ENCODE data around the gene SERPINB1. TPM values are rescaled to one million over a fixed set of nuclear protein-coding genes. Genes with fewer than 3 reads are reported as not detected.

SERPINB1 gene
- total and polyA plus RNA-seq, 10 of the 15 experiments (the other 5 are each of a cell fraction or from before 2014, with no cell fraction given): 0.45 to 2.4 (median 0.83) TPM

- Histone ChIP-seq H3K27me3 (replicated peaks in 1 of 2; ENCODE audit: control insufficient read depth in 2 of 2, insufficient read depth in 2 of 2, low read length in 1 of 2) (no peaks in the 10 kb centered on the region), H2AFZ (ENCODE audit: control insufficient read depth, low read depth, low read length) (no peak overlapping the region), H3K9me3 (replicated peaks; ENCODE audit: control insufficient read depth, insufficient read depth, low read length) (no peaks in the 10 kb centered on the region), H3K4me2 (ENCODE audit: control insufficient read depth, insufficient read depth) (no peak overlapping the region), H4K20me1 (ENCODE audit: control insufficient read depth, insufficient read depth) (no peaks in the 10 kb centered on the region; the same call in 1 of the 2 replicates), H3K79me2 (ENCODE audit: control insufficient read depth, insufficient read depth, low read length) (no peaks in the 10 kb centered on the region; the same call in 1 of the 2 replicates), H3K4me1 (ENCODE audit: control insufficient read depth, insufficient read depth, low read length) (no peaks in the 10 kb centered on the region), H3K36me3 (ENCODE audit: control insufficient read depth in 2 of 2, insufficient read depth in 2 of 2, low read length in 1 of 2) (peaks cover 24 to 28% of the 10 kb centered on the region in 2 experiments), H3K27ac (ENCODE audit: control insufficient read depth, insufficient read depth) (no peak overlapping the region), H3K9ac (ENCODE audit: control insufficient read depth, insufficient read depth, low read length) (no peak overlapping the region), H3K4me3 (no peak overlapping the region)
- no peak for ATAC-seq
- BruUV-seq (replicated peaks): no TSS peak
- 72% methylated on average over 5 of the region's 5 CpGs for WGBS (ENCODE audit: insufficient coverage, insufficient replicate concordance, low lambda C conversion rate, missing lambda C conversion rate)
- ChIA-PET CTCF (interaction anchor here (0.7 to 1.9 kb wide), 4 partner anchors 9 to 148 kb away, joined by 3 to 8 read pairs (median 5); no protein-coding TSS in a partner anchor), POLR2A (no interaction called here), SMC1A (ENCODE audit: uncharacterized antibody, unreplicated experiment) (interaction anchor here (1.4 kb wide), 1 partner anchor 15 kb away, joined by 4 read pairs; no protein-coding TSS in a partner anchor), RAD21 (ENCODE audit: unreplicated experiment) (interaction anchor here (0.6 to 1.5 kb wide), 2 partner anchors 15 to 128 kb away, joined by 4 to 5 read pairs; no protein-coding TSS in a partner anchor)
- intact Hi-C loops (cut with micrococcal nuclease; ENCODE audit: unreplicated experiment): no loop called here
- DNase-seq (ENCODE audit: low read depth, low spot score): no peak
- no peak for FAIRE-seq
- TF ChIP-seq EZH2 (IDR thresholded peaks at IDR 0.05; ENCODE audit: borderline replicate concordance, control insufficient read depth, low read depth, low read length): no peak
- no peak for TF ChIP-seq NFIC (IDR thresholded peaks at IDR 0.05; ENCODE audit: low read depth, low read length)
- no peak for TF ChIP-seq YBX1 (IDR thresholded peaks at IDR 0.05)
- TF ChIP-seq RFX5 (IDR thresholded peaks at IDR 0.05; ENCODE audit: low read depth, low read length): no peak
- no peak for TF ChIP-seq SUZ12 (IDR thresholded peaks at IDR 0.05; ENCODE audit: unreplicated experiment)
- no peak for TF ChIP-seq IKZF1 (conservative IDR thresholded peaks at IDR 0.05)
- in situ Hi-C loops (cut with MboI): no loop called here
Observed at GRCh38 chr6:2784061-2784460, 57.6 kb downstream of the SERPINB1 start.
